GM12873 (cell line): ENCODE measurements around the gene IPP.

ENCODE experiments used
- CTCF ChIP-seq: IDR thresholded peaks from 2 replicates; pipeline ENCODE4 v1.5.1; 2012; ENCODE audit warnings: low read depth, mild to moderate bottlenecking, moderate library complexity, low read length, control low read depth; ENCODE audit not compliant: insufficient read depth; ENCODE audit errors: missing control alignments

The IPP gene

GRCh38 chr1:45669859-45670655 is 80.4 kb downstream of the IPP start:
- no peak for TF ChIP-seq CTCF

GRCh38 chr1:45669379-45669778 is 81.1 kb downstream of the IPP start:
- no peak for TF ChIP-seq CTCF

- no peak for TF ChIP-seq CTCF
Observed at GRCh38 chr1:45668526-45668925, 81.9 kb downstream of the IPP start.

- TF ChIP-seq CTCF: no peak
Observed at GRCh38 chr1:45667321-45668111, 82.9 kb downstream of the IPP start.

GRCh38 chr1:45666836-45667235 is 83.6 kb downstream of the IPP start:
- no peak for TF ChIP-seq CTCF

- no peak for TF ChIP-seq CTCF
Observed at GRCh38 chr1:45660336-45660735, 90.1 kb downstream of the IPP start.

- no peak for TF ChIP-seq CTCF
Observed at GRCh38 chr1:45659222-45659621, 91.2 kb downstream of the IPP start.
